SK-N-SH treated with all-trans-retinoic acid at 6 μM for 48 hours (cell line): ENCODE results near the gene COBLL1.

Source experiments
- BACH2 ChIP-seq: fragments of 250-450 bp; sonication (Bioruptor Pico); IDR thresholded peaks from 2 replicates; pipeline ENCODE4 v1.9.0; 2021; ENCODE audit warnings: mild to moderate bottlenecking, borderline replicate concordance
- ESRRG ChIP-seq: fragments of 250-450 bp; sonication (Bioruptor Pico); IDR thresholded peaks from 2 replicates; pipeline ENCODE4 v1.6.1; 2021; ENCODE audit warnings: mild to moderate bottlenecking
- TOX ChIP-seq: fragments of 250-450 bp; sonication (Bioruptor Pico); IDR thresholded peaks from 2 replicates; pipeline ENCODE4 v1.8.0; 2021; ENCODE audit warnings: mild to moderate bottlenecking, moderate library complexity, borderline replicate concordance
- ZC3H10 ChIP-seq: fragments of 250-450 bp; sonication (Bioruptor Pico); IDR thresholded peaks from 2 replicates; pipeline ENCODE4 v1.5.1; 2021; ENCODE audit warnings: mild to moderate bottlenecking, moderate library complexity
- ZNF70 ChIP-seq: fragments of 450-650 bp; formaldehyde crosslinking; IDR thresholded peaks from 2 replicates; pipeline ENCODE4 v1.5.0; 2020; ENCODE audit warnings: mild to moderate bottlenecking, moderate library complexity
- TF ChIP-seq, protein P1 (sequence below): fragments of 250-450 bp; sonication (Bioruptor Pico); IDR thresholded peaks from 2 replicates; pipeline ENCODE4 v1.5.1; 2020; ENCODE audit warnings: low read depth, mild to moderate bottlenecking, moderate library complexity
- TF ChIP-seq, protein P2 (sequence below): fragments of 250-450 bp; sonication (Bioruptor Pico); IDR thresholded peaks from 2 replicates; pipeline ENCODE4 v1.8.0; 2020; ENCODE audit warnings: mild to moderate bottlenecking, moderate library complexity, borderline replicate concordance

- TF ChIP-seq TOX (CRISPR knock-in tag): no peak
- TF ChIP-seq, protein P1, sequence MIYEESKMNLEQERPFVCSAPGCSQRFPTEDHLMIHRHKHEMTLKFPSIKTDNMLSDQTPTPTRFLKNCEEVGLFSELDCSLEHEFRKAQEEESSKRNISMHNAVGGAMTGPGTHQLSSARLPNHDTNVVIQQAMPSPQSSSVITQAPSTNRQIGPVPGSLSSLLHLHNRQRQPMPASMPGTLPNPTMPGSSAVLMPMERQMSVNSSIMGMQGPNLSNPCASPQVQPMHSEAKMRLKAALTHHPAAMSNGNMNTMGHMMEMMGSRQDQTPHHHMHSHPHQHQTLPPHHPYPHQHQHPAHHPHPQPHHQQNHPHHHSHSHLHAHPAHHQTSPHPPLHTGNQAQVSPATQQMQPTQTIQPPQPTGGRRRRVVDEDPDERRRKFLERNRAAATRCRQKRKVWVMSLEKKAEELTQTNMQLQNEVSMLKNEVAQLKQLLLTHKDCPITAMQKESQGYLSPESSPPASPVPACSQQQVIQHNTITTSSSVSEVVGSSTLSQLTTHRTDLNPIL (CRISPR knock-in tag): no peak
- TF ChIP-seq, protein P2, sequence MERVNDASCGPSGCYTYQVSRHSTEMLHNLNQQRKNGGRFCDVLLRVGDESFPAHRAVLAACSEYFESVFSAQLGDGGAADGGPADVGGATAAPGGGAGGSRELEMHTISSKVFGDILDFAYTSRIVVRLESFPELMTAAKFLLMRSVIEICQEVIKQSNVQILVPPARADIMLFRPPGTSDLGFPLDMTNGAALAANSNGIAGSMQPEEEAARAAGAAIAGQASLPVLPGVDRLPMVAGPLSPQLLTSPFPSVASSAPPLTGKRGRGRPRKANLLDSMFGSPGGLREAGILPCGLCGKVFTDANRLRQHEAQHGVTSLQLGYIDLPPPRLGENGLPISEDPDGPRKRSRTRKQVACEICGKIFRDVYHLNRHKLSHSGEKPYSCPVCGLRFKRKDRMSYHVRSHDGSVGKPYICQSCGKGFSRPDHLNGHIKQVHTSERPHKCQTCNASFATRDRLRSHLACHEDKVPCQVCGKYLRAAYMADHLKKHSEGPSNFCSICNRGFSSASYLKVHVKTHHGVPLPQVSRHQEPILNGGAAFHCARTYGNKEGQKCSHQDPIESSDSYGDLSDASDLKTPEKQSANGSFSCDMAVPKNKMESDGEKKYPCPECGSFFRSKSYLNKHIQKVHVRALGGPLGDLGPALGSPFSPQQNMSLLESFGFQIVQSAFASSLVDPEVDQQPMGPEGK: no peak
- no peak for TF ChIP-seq ZC3H10 (CRISPR knock-in tag)
- no peak for TF ChIP-seq ESRRG
- no peak for TF ChIP-seq ZNF70
- TF ChIP-seq BACH2 (CRISPR knock-in tag): no peak
Observed at GRCh38 chr2:164651361-164651760, 190.3 kb downstream of the COBLL1 start.
